Astrocyte (in vitro differentiated cells and primary cell): ENCODE data around the gene ENHO. TPM values are rescaled to one million over a fixed set of nuclear protein-coding genes. Genes with fewer than 3 reads are reported as not detected.

Source experiments
- DNase-seq: peaks from one replicate; pipeline ENCODE4 v3.0.0-alpha.2; 2010; ENCODE audit warnings: low read depth
- FAIRE-seq: peaks from 2 replicates; lab custom pipeline; 2011; peaks lifted over from hg19 to GRCh38; lab: Jason Lieb, UNC
- H2AFZ ChIP-seq: 2 replicates; pipeline ENCODE4 v1.6.0; 2012; ENCODE audit warnings: low read depth, low read length, inconsistent platforms
- H3K27ac ChIP-seq: 2 replicates; pipeline ENCODE4 v1.5.1; 2011; ENCODE audit warnings: low read depth, low read length, inconsistent platforms
- H3K27me3 ChIP-seq: 2 replicates; pipeline ENCODE4 v1.6.0; 2011; ENCODE audit warnings: low read length, inconsistent platforms; ENCODE audit not compliant: insufficient read depth
- H3K36me3 ChIP-seq: 2 replicates; pipeline ENCODE4 v1.5.1; 2011; ENCODE audit warnings: low read length, inconsistent platforms; ENCODE audit not compliant: insufficient read depth
- H3K4me1 ChIP-seq: 2 replicates; pipeline ENCODE4 v1.5.1; 2011; ENCODE audit warnings: low read length, inconsistent platforms; ENCODE audit not compliant: insufficient read depth
- H3K4me2 ChIP-seq: 2 replicates; pipeline ENCODE4 v1.6.0; 2012; ENCODE audit warnings: low read length, inconsistent platforms
- H3K4me3 ChIP-seq: 2 replicates; pipeline ENCODE4 v1.5.1; 2011; ENCODE audit warnings: low read depth, mild to moderate bottlenecking, low read length, inconsistent platforms; ENCODE audit not compliant: insufficient read depth
- H3K79me2 ChIP-seq: 2 replicates; pipeline ENCODE4 v1.6.0; 2012; ENCODE audit warnings: mild to moderate bottlenecking, low read length, inconsistent platforms; ENCODE audit not compliant: insufficient read depth
- H3K9ac ChIP-seq: 2 replicates; pipeline ENCODE4 v1.6.0; 2012; ENCODE audit warnings: mild to moderate bottlenecking, low read length, inconsistent platforms
- H3K9me3 ChIP-seq: 2 replicates; pipeline ENCODE4 v1.5.1; 2012; ENCODE audit warnings: low read depth, mild to moderate bottlenecking, low read length, inconsistent platforms; ENCODE audit not compliant: insufficient read depth
- H4K20me1 ChIP-seq: 2 replicates; pipeline ENCODE4 v1.6.0; 2012; ENCODE audit warnings: low read length, inconsistent platforms; ENCODE audit not compliant: insufficient read depth
- H3K27ac Mint-ChIP-seq: one replicate; pipeline ENCODE4 v1.8.0; 2021; ENCODE audit warnings: mild to moderate bottlenecking, mixed read lengths; ENCODE audit not compliant: unreplicated experiment
- H3K27me3 Mint-ChIP-seq: one replicate; pipeline ENCODE4 v1.8.0; 2021; ENCODE audit warnings: low read depth, mixed read lengths; ENCODE audit not compliant: unreplicated experiment
- H3K36me3 Mint-ChIP-seq: one replicate; pipeline ENCODE4 v1.8.0; 2021; ENCODE audit warnings: low read depth, mixed read lengths; ENCODE audit not compliant: unreplicated experiment
- H3K4me1 Mint-ChIP-seq: one replicate; pipeline ENCODE4 v1.8.0; 2021; ENCODE audit warnings: low read depth, mixed read lengths; ENCODE audit not compliant: unreplicated experiment
- H3K4me3 Mint-ChIP-seq: one replicate; pipeline ENCODE4 v1.8.0; 2021; ENCODE audit warnings: mild to moderate bottlenecking, moderate library complexity, mixed read lengths; ENCODE audit not compliant: unreplicated experiment
- H3K9me3 Mint-ChIP-seq: one replicate; pipeline ENCODE4 v1.8.0; 2021; ENCODE audit warnings: mild to moderate bottlenecking, mixed read lengths; ENCODE audit not compliant: unreplicated experiment
- CTCF ChIP-seq: IDR thresholded peaks from 2 replicates; pipeline ENCODE4 v1.5.1; 2011; ENCODE audit warnings: low read depth, mild to moderate bottlenecking, inconsistent platforms, low read length, moderate library complexity; ENCODE audit not compliant: insufficient read depth
- EZH2 ChIP-seq: IDR thresholded peaks from 2 replicates; pipeline ENCODE4 v1.6.1; 2012; ENCODE audit warnings: mild to moderate bottlenecking, low read length, inconsistent platforms; ENCODE audit not compliant: insufficient read depth
- total RNA-seq: library from RNA; stranded (reverse); gene quantifications from 2 replicates; pipeline ENCODE4 v1.2.1, GENCODE V29; 2021

ENHO gene
- total RNA-seq, 1 donor from 2014 or later = 1.1 TPM

GRCh38 chr9:34550016-34550680 lies 27.4 kb upstream of the ENHO start:
- H3K27ac Mint-ChIP-seq = no peak overlapping the region
- no peak overlapping the region for H3K9ac ChIP-seq
- H3K36me3 Mint-ChIP-seq = peaks cover 6% of the 10 kb centered on the region
- no peaks in the 10 kb centered on the region for H3K36me3 ChIP-seq
- H3K9me3 Mint-ChIP-seq = no peaks in the 10 kb centered on the region
- H3K4me2 ChIP-seq = no peak overlapping the region
- no peak overlapping the region for H3K4me3 ChIP-seq
- peaks cover 12% of the 10 kb centered on the region for H3K27me3 ChIP-seq
- H3K4me3 Mint-ChIP-seq = no peak overlapping the region
- H4K20me1 ChIP-seq = peaks cover 5% of the 10 kb centered on the region
- H3K27ac ChIP-seq = no peak overlapping the region
- DNase-seq (no peak), FAIRE-seq (no peak)
- no peaks in the 10 kb centered on the region for H3K79me2 ChIP-seq
- H3K9me3 ChIP-seq = no peaks in the 10 kb centered on the region
- no peaks in the 10 kb centered on the region for H3K4me1 ChIP-seq
- peaks cover 6% of the 10 kb centered on the region for H3K4me1 Mint-ChIP-seq
- TF ChIP-seq CTCF = no peak
- TF ChIP-seq EZH2 = no peak
- no peak overlapping the region for H2AFZ ChIP-seq
- peaks cover 52% of the 10 kb centered on the region for H3K27me3 Mint-ChIP-seq

DNA sequence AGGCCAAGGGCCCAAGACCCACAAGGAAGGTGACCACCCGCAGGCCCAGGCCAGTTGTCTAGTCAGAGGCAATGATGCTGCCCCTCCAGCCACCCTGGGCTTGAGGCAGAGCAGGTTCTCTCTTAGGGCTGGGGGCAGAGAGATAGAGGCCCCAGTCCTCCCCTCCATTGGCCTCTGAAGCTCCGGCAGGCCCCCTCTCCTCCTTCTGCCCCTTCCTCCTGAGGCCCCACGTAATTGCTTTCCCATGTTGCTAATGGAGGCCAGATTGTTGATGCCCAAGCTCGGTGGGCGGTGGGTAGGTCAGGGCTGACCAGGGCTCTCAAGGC lies 26.6 kb upstream of the ENHO start:
- DNase-seq = no peak
- no peaks in the 10 kb centered on the region for H3K4me1 ChIP-seq
- H3K4me2 ChIP-seq = no peak overlapping the region
- no peak overlapping the region for H2AFZ ChIP-seq
- no peaks in the 10 kb centered on the region for H3K9me3 ChIP-seq
- H3K4me1 Mint-ChIP-seq = peaks cover under 1% of the 10 kb centered on the region
- FAIRE-seq = no peak
- peaks cover 3% of the 10 kb centered on the region for H3K36me3 Mint-ChIP-seq
- peaks cover 16% of the 10 kb centered on the region for H3K27me3 ChIP-seq
- H3K27ac ChIP-seq = no peak overlapping the region
- no peak overlapping the region for H3K4me3 ChIP-seq
- no peak overlapping the region for H3K27ac Mint-ChIP-seq
- TF ChIP-seq EZH2 (no peak), CTCF (no peak)
- peaks cover 53% of the 10 kb centered on the region for H3K27me3 Mint-ChIP-seq
- H3K9ac ChIP-seq = no peak overlapping the region
- H3K36me3 ChIP-seq = no peaks in the 10 kb centered on the region
- H3K9me3 Mint-ChIP-seq = no peaks in the 10 kb centered on the region
- peaks cover 5% of the 10 kb centered on the region for H4K20me1 ChIP-seq
- H3K4me3 Mint-ChIP-seq = no peak overlapping the region
- H3K79me2 ChIP-seq = no peaks in the 10 kb centered on the region

- no peak overlapping the region for H3K4me2 ChIP-seq
- no peaks in the 10 kb centered on the region for H3K9me3 ChIP-seq
- H3K27ac ChIP-seq = no peak overlapping the region
- H3K9ac ChIP-seq = no peak overlapping the region
- DNase-seq = peak; percentile 8
- no peaks in the 10 kb centered on the region for H3K36me3 ChIP-seq
- H3K27me3 Mint-ChIP-seq = peaks cover 52% of the 10 kb centered on the region
- no peak overlapping the region for H3K27ac Mint-ChIP-seq
- no peak for FAIRE-seq
- no peak overlapping the region for H2AFZ ChIP-seq
- H3K36me3 Mint-ChIP-seq = peaks cover 2% of the 10 kb centered on the region
- H3K79me2 ChIP-seq = no peaks in the 10 kb centered on the region
- H3K4me1 Mint-ChIP-seq = no peaks in the 10 kb centered on the region
- no peaks in the 10 kb centered on the region for H3K9me3 Mint-ChIP-seq
- H3K27me3 ChIP-seq = peaks cover 20% of the 10 kb centered on the region
- H3K4me1 ChIP-seq = no peaks in the 10 kb centered on the region
- H3K4me3 ChIP-seq = no peak overlapping the region
- TF ChIP-seq CTCF = peak; percentile 61
- TF ChIP-seq EZH2 = no peak
- H3K4me3 Mint-ChIP-seq = no peak overlapping the region
- peaks cover 5% of the 10 kb centered on the region for H4K20me1 ChIP-seq
Measured at GRCh38 chr9:34547960-34548611, 25.3 kb upstream of the ENHO start.
